Neural crest cell (in vitro differentiated cells): ENCODE results near the gene MAML3. TPM values are rescaled to one million over a fixed set of nuclear protein-coding genes. Genes with fewer than 3 reads are reported as not detected.
A peak's percentile ranks its signal among the peaks of the same experiment; 100 is the strongest.

Source experiments
- DNase-seq: peaks from one replicate; pipeline ENCODE4 v3.0.0; 2021; ENCODE audit warnings: low read depth, mixed read lengths, low spot score
- H3K27ac Mint-ChIP-seq: one replicate; pipeline ENCODE4 v1.8.0; 2021; ENCODE audit warnings: mild to moderate bottlenecking, mixed read lengths; ENCODE audit not compliant: unreplicated experiment
- H3K27me3 Mint-ChIP-seq: 2 replicates; pipeline ENCODE4 v1.8.0; 2021; ENCODE audit warnings: low read depth, mild to moderate bottlenecking, mixed read lengths
- H3K36me3 Mint-ChIP-seq: 2 replicates; pipeline ENCODE4 v1.8.0; 2021; ENCODE audit warnings: low read depth, mild to moderate bottlenecking, mixed read lengths
- H3K4me1 Mint-ChIP-seq: 2 replicates; pipeline ENCODE4 v1.8.0; 2021; ENCODE audit warnings: mixed read lengths
- H3K4me3 Mint-ChIP-seq: one replicate; pipeline ENCODE4 v1.8.0; 2021; ENCODE audit warnings: mild to moderate bottlenecking, mixed read lengths
- H3K9me3 Mint-ChIP-seq: 2 replicates; pipeline ENCODE4 v1.8.0; 2021; ENCODE audit warnings: mixed read lengths
- CTCF ChIP-seq: fragments of 200-600 bp; sonication (generic); conservative IDR thresholded peaks from 2 replicates; pipeline ENCODE4 v1.5.0; 2021; ENCODE audit warnings: antibody characterized with exemption, mild to moderate bottlenecking
- total RNA-seq: library from RNA; stranded (reverse); gene quantifications from 2 replicates; pipeline ENCODE4 v1.2.1, GENCODE V29; 2021

Gene MAML3
- total RNA-seq, 1 donor from 2014 or later, result 21.8 TPM

GRCh38 chr4:139768896-139769295 lies 385.1 kb downstream of the MAML3 start:
- Mint-ChIP-seq H3K27ac (no peak overlapping the region), H3K9me3 (no peaks in the 10 kb centered on the region), H3K4me1 (peaks cover 29% of the 10 kb centered on the region), H3K4me3 (no peak overlapping the region), H3K36me3 (no peaks in the 10 kb centered on the region), H3K27me3 (no peaks in the 10 kb centered on the region)
- peak; percentile 36 for TF ChIP-seq CTCF
- no peak for DNase-seq

DNA sequence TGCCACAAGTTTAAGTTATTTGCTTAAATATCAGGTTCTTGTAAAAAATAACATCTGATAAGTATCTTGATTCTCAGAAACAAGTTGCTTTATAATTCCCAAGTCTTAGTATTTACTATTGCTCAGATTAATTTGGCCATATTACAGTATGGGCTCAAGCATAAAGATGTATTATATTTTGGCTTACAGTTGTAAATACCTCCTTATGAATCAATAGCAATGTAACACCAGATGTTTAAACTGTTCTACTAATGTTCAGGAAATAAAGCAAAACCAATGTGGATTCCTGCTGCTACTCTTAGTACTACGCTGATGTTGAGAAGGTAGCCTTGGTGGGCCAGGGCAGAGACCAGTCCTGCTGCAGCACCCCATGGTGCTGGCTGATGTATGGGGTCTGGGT lies 385.6 kb downstream of the MAML3 start:
- Mint-ChIP-seq H3K27me3 (no peaks in the 10 kb centered on the region), H3K4me3 (peak overlapping the region; percentile 21), H3K9me3 (no peaks in the 10 kb centered on the region), H3K36me3 (no peaks in the 10 kb centered on the region), H3K27ac (no peak overlapping the region), H3K4me1 (peaks cover 33% of the 10 kb centered on the region)
- no peak for DNase-seq
- TF ChIP-seq CTCF, result no peak

DNA sequence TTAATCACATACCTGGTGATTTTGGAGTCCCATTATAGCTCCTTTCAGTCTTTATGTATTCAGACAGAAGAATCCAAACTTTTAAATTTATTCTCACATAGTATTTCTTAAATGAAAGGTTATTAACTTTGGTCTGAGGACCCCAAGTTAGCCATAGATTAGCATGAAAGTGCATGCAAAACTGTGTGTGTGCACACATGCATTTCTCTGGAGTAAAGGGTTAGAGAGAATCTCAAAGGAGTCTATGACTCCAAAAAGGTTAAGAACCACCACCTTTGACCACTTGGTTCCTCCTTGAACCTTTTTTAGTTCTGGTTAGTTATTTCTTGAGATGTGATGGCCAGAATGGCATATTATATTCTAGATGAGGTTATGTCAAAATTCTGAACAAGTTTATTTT lies 386.4 kb downstream of the MAML3 start:
- Mint-ChIP-seq H3K27me3 (no peaks in the 10 kb centered on the region), H3K27ac (no peak overlapping the region), H3K4me3 (no peak overlapping the region), H3K9me3 (no peaks in the 10 kb centered on the region), H3K4me1 (peaks cover 38% of the 10 kb centered on the region), H3K36me3 (no peaks in the 10 kb centered on the region)
- DNase-seq, result no peak
- no peak for TF ChIP-seq CTCF

DNA sequence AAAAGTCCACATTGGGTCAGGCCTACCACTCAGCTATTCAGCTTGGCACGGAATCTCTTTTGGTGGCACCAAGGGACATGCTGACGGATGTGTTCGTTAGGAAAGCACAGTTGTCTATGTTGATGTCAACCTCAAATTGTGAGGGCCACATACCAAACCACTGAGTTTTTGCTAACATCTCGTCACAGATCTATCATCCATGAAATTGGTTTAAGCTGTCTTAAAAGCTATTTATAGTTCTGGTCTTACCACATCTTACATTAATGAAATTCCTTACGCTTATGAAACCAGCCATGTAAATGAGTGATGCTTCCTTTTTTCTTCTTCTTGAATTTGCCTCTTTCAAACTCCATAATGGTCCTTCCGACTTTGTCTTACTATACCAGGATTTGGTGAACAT lies 386.8 kb downstream of the MAML3 start:
- Mint-ChIP-seq H3K4me3 (no peak overlapping the region), H3K9me3 (no peaks in the 10 kb centered on the region), H3K4me1 (peaks cover 42% of the 10 kb centered on the region), H3K27ac (no peak overlapping the region), H3K36me3 (no peaks in the 10 kb centered on the region), H3K27me3 (no peaks in the 10 kb centered on the region)
- DNase-seq, result no peak
- no peak for TF ChIP-seq CTCF

DNA sequence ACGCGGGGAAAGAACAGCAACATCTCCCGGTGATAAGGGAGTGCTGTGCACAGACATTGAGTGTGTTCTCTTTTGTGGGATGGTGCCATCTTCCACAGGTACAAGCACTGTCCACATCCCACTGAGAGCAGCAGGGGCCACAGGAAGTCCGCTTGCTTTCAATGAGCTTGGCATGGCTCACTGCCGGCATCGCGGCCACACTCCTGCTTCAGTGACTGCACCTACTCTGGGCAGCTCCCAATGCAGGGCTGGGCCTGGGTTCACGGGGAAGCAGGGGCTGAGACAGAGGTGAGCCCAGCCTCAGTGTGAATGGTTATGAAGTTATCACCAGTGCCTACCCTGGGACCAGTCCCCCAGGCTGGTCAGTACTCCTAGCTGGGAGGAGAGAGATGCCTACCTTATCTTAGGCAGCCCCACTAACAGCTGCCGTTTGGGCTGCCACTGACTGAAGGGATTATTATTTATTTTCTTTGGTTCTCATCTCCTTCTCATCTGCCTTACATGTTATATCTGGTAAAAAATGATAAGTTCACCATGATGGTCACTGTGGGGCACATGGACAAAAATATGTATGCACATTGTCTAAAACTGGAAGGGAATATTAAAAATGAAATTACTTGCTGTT lies 389.2 kb downstream of the MAML3 start:
- Mint-ChIP-seq H3K4me3 (no peak overlapping the region), H3K27me3 (no peaks in the 10 kb centered on the region), H3K4me1 (peaks cover 40% of the 10 kb centered on the region), H3K9me3 (no peaks in the 10 kb centered on the region), H3K27ac (peak overlapping the region; percentile 73), H3K36me3 (no peaks in the 10 kb centered on the region)
- no peak for TF ChIP-seq CTCF
- no peak for DNase-seq

DNA sequence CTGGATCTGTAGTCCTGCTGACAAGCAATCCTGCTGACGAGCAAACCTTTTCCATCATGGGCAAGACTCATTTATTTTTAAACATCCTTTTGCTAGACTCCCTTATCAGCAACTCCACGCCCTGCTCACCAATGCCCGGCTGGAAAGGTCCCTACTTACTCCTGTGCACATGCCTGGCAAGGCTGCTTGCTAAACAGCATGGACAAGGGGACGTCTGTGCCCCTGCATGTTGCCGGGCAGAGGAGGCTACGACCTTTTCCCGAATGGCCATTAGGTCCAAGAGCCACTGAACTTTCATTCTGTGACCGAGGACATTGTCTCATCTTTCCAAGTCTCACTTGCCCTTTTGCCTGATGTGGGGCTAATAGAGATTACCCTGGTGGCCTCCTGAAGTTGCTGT lies 389.8 kb downstream of the MAML3 start:
- H3K27me3 Mint-ChIP-seq, result no peaks in the 10 kb centered on the region
- no peak overlapping the region for H3K4me3 Mint-ChIP-seq
- H3K27ac Mint-ChIP-seq, result peak overlapping the region; percentile 73
- H3K4me1 Mint-ChIP-seq, result peaks cover 40% of the 10 kb centered on the region
- no peaks in the 10 kb centered on the region for H3K9me3 Mint-ChIP-seq
- TF ChIP-seq CTCF, result no peak
- DNase-seq, result no peak
- no peaks in the 10 kb centered on the region for H3K36me3 Mint-ChIP-seq
